ENCODE data around the gene RNF214. TPM values are rescaled to one million over a fixed set of nuclear protein-coding genes. Genes with fewer than 3 reads are reported as not detected.

Gene RNF214
- total and polyA plus RNA-seq, 8 donors: 6.7 to 21.6 (median 11.0) TPM

- Histone ChIP-seq H3K9me3 (no peaks in the 10 kb centered on the region), H3K4me3 (no peak overlapping the region), H3K36me3 (peaks cover 69 to 97% (median 82%) of the 10 kb centered on the region in 4 donors), H3K27ac (peak overlapping the region in 2 of 5 donors; percentile 60 to 96), H3K27me3 (no peaks in the 10 kb centered on the region), H3K4me1 (peaks cover 25 to 69% (median 45%) of the 10 kb centered on the region in 4 donors)
- WGBS, 5 donors: 82 to 92% (median 89%) methylated on average over 18 to 20 of the region's 20 CpGs
- no peak for TF ChIP-seq EP300 (IDR thresholded peaks at IDR 0.05)
- TF ChIP-seq POLR2AphosphoS5 (IDR thresholded peaks at IDR 0.05): no peak
- no peak for TF ChIP-seq POLR2A (IDR thresholded peaks at IDR 0.05)
- TF ChIP-seq, protein P1, sequence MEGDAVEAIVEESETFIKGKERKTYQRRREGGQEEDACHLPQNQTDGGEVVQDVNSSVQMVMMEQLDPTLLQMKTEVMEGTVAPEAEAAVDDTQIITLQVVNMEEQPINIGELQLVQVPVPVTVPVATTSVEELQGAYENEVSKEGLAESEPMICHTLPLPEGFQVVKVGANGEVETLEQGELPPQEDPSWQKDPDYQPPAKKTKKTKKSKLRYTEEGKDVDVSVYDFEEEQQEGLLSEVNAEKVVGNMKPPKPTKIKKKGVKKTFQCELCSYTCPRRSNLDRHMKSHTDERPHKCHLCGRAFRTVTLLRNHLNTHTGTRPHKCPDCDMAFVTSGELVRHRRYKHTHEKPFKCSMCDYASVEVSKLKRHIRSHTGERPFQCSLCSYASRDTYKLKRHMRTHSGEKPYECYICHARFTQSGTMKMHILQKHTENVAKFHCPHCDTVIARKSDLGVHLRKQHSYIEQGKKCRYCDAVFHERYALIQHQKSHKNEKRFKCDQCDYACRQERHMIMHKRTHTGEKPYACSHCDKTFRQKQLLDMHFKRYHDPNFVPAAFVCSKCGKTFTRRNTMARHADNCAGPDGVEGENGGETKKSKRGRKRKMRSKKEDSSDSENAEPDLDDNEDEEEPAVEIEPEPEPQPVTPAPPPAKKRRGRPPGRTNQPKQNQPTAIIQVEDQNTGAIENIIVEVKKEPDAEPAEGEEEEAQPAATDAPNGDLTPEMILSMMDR (IDR thresholded peaks at IDR 0.05): no peak
- peak in 1 of 2 donors; percentile 20 for DNase-seq
- intact Hi-C loops (cut with DNase I; ENCODE audit: low total_unique reads): loop anchor here (5.0 kb wide), 1 partner anchor 39 kb away; no protein-coding TSS in a partner anchor
Observed at GRCh38 chr11:117188620-117189081, 43.8 kb upstream of the RNF214 start.

DNA sequence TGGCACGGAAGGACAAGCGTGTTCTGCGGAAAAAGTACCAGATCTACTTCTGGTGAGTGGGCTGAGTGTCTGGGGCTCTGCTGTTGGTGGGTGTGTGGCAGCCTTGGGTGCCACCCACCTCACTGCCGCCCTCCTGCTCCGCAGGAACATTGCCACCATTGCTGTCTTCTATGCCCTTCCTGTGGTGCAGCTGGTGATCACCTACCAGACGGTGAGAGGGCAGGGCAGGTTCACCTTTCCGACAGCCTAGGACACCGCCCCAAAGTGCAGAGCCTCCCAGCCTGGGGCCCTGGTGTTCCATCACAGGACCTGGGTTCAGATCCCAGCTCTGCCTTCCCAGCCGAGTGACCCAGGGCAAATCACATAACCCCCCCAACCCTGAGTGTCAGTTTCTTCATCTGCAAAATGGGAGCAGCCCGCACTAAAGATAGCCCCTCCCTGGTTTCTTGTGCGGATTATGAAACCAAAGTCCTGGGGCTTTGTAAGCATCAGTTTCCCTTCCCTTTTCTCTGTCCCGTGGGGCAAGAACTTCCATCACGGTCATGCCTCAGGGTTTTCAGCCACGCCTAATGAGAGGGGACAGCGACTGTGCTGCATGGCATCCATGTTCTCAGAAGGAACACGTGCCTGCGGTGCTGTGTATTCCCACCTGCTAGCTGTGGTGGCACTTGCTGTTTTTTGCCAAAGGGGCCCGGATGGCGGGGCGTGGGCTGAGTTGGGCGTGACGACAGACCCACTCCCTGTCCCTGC is 43.1 kb upstream of the RNF214 start:
- TF ChIP-seq POLR2AphosphoS5 (IDR thresholded peaks at IDR 0.05) (no peak), EP300 (IDR thresholded peaks at IDR 0.05) (no peak), POLR2A (IDR thresholded peaks at IDR 0.05) (no peak)
- TF ChIP-seq, protein P1 (IDR thresholded peaks at IDR 0.05): no peak
- 84 to 93% (median 86%) methylated on average over 16 to 22 of the region's 22 CpGs for WGBS, 5 donors
- DNase-seq: peak; percentile 24 to 44
- Histone ChIP-seq H3K9me3 (no peaks in the 10 kb centered on the region), H3K4me1 (peaks cover 18 to 68% (median 38%) of the 10 kb centered on the region in 4 donors), H3K27ac (peak overlapping the region in 3 of 5 donors; percentile 32 to 60 (median 38)), H3K27me3 (no peaks in the 10 kb centered on the region), H3K4me3 (no peak overlapping the region), H3K36me3 (peaks cover 75 to 97% (median 84%) of the 10 kb centered on the region in 4 donors)
- intact Hi-C loops (cut with DNase I; ENCODE audit: low total_unique reads): loop anchor here (5.0 kb wide), 1 partner anchor 38 kb away; no protein-coding TSS in a partner anchor

GRCh38 chr11:117189941-117190544 is 42.4 kb upstream of the RNF214 start:
- 67 to 82% (median 77%) methylated on average over 6 to 8 of the region's 8 CpGs for WGBS, 5 donors
- no peak for DNase-seq
- no peak overlapping the region for H3K4me3 ChIP-seq
- peaks cover 13 to 67% (median 35%) of the 10 kb centered on the region in 4 donors for H3K4me1 ChIP-seq
- intact Hi-C loops (cut with DNase I; ENCODE audit: low total_unique reads): loop anchor here (5.0 kb wide), 1 partner anchor 37 kb away; no protein-coding TSS in a partner anchor
- peak overlapping the region in 2 of 5 donors; percentile 25 to 38 for H3K27ac ChIP-seq
- H3K9me3 ChIP-seq: no peaks in the 10 kb centered on the region
- H3K36me3 ChIP-seq: peaks cover 75 to 97% (median 86%) of the 10 kb centered on the region in 4 donors
- TF ChIP-seq EP300 (IDR thresholded peaks at IDR 0.05): no peak
- TF ChIP-seq POLR2AphosphoS5 (IDR thresholded peaks at IDR 0.05): no peak
- no peak for TF ChIP-seq POLR2A (IDR thresholded peaks at IDR 0.05)
- TF ChIP-seq, protein P1 (IDR thresholded peaks at IDR 0.05): no peak
- no peaks in the 10 kb centered on the region for H3K27me3 ChIP-seq

GRCh38 chr11:117191680-117192400 is 40.6 kb upstream of the RNF214 start:
- TF ChIP-seq, protein P1 (IDR thresholded peaks at IDR 0.05): no peak
- TF ChIP-seq POLR2AphosphoS5 (IDR thresholded peaks at IDR 0.05) (no peak), POLR2A (IDR thresholded peaks at IDR 0.05) (no peak), EP300 (IDR thresholded peaks at IDR 0.05) (no peak)
- intact Hi-C loops (cut with DNase I; ENCODE audit: low total_unique reads): no loop called here
- Histone ChIP-seq H3K36me3 (peaks cover 72 to 99% (median 93%) of the 10 kb centered on the region in 4 donors), H3K4me1 (peaks cover 12 to 55% (median 33%) of the 10 kb centered on the region in 4 donors), H3K9me3 (no peaks in the 10 kb centered on the region), H3K4me3 (no peak overlapping the region), H3K27me3 (no peaks in the 10 kb centered on the region), H3K27ac (peak overlapping the region in 2 of 5 donors; percentile 6 to 37)
- WGBS, 5 donors: 83 to 90% (median 87%) methylated on average over 19 to 26 of the region's 26 CpGs
- no peak for DNase-seq

Measured in stomach (tissue), 9 donors.